Hepatocyte (in vitro differentiated cells): ENCODE results near the gene CD79B.

Source experiments
- EZH2 ChIP-seq: fragments of 200-600 bp; sonication (generic); IDR thresholded peaks from 2 replicates; pipeline ENCODE4 v1.6.1; 2016; ENCODE audit warnings: antibody characterized with exemption, mild to moderate bottlenecking, borderline replicate concordance
- EZH2phosphoT487 ChIP-seq: fragments of 200-600 bp; sonication (generic); IDR thresholded peaks from one replicate; pipeline ENCODE4 v1.6.1; 2018; ENCODE audit warnings: antibody characterized with exemption, mild to moderate bottlenecking, low read depth, moderate library complexity; ENCODE audit not compliant: unreplicated experiment, severe bottlenecking
- TF ChIP-seq, protein P1 (sequence below): fragments of 200-600 bp; sonication (generic); IDR thresholded peaks from 2 replicates; pipeline ENCODE4 v1.5.1; 2016; ENCODE audit warnings: antibody characterized with exemption, mild to moderate bottlenecking; ENCODE audit not compliant: poor library complexity

DNA sequence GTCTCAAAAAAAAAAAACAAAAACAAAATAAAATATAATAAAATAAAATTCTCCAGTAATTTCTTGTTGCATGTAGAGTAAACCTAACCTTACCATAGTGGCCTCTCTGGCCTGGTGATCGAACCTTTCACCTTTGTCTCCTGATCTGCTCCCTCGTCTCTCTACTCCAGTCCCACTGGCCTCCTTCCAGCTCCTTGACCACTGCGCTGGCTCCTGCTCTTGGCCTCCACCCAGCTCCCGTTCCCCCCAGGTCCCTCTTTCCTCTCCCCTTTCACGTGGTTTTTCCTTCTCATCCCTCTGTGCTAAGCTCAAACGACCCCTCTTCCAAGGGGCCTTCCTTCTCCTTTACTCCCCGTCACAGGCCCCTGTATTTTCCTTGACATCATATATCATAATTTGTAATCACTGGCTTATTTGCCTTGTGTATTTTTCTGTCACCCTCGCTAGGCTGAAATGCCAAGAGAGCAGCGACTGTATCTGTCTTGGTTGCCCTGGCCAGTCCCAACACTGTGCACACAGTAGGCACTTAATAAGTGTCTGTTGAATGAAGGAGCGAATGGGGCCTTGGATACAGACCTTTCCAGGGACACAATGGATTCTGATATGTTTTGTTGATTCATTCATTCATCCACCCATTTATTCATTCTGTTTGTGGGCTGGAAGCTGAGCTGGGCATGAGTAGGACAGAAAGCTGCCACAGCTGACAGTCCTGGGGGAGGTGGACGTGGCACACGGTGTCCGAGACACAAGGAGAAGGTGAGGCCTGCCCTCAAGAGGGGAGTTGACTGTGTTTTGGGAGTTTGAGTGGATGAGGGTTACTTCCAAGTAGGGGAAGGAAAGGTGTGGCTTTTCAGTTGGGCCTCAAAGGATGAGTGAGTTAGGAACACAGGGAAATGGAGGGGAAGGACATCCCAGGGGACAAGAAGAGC lies 46.4 kb upstream of the CD79B start:
- TF ChIP-seq, protein P1, sequence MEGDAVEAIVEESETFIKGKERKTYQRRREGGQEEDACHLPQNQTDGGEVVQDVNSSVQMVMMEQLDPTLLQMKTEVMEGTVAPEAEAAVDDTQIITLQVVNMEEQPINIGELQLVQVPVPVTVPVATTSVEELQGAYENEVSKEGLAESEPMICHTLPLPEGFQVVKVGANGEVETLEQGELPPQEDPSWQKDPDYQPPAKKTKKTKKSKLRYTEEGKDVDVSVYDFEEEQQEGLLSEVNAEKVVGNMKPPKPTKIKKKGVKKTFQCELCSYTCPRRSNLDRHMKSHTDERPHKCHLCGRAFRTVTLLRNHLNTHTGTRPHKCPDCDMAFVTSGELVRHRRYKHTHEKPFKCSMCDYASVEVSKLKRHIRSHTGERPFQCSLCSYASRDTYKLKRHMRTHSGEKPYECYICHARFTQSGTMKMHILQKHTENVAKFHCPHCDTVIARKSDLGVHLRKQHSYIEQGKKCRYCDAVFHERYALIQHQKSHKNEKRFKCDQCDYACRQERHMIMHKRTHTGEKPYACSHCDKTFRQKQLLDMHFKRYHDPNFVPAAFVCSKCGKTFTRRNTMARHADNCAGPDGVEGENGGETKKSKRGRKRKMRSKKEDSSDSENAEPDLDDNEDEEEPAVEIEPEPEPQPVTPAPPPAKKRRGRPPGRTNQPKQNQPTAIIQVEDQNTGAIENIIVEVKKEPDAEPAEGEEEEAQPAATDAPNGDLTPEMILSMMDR = no peak
- no peak for TF ChIP-seq EZH2phosphoT487
- TF ChIP-seq EZH2 = no peak
